Epithelial cell of prostate (primary cell): ENCODE results near the gene ME3.
A peak's percentile ranks its signal among the peaks of the same experiment; 100 is the strongest.

Experiments used
- DNase-seq: peaks from one replicate; pipeline ENCODE4 v3.0.0-alpha.2; 2011; ENCODE audit warnings: low read depth, low spot score
- H3K27ac ChIP-seq: fragments of 450-650 bp; 2 replicates; pipeline ENCODE4 v1.5.1; 2017; ENCODE audit warnings: mild to moderate bottlenecking

Gene ME3

GRCh38 chr11:86503131-86503530 lies 169.3 kb downstream of the ME3 start:
- DNase-seq = no peak
- no peak overlapping the region for H3K27ac ChIP-seq

GRCh38 chr11:86502137-86502642 lies 170.2 kb downstream of the ME3 start:
- no peak overlapping the region for H3K27ac ChIP-seq
- no peak for DNase-seq

GRCh38 chr11:86500500-86501140 lies 171.8 kb downstream of the ME3 start:
- no peak for DNase-seq
- no peak overlapping the region for H3K27ac ChIP-seq

- no peak overlapping the region for H3K27ac ChIP-seq
- DNase-seq = no peak
These were observed 172.7 kb downstream of the ME3 start for GRCh38 chr11:86499723-86500129.

- no peak for DNase-seq
- peak overlapping the region; percentile 35 for H3K27ac ChIP-seq
These were observed 174.6 kb downstream of the ME3 start for GRCh38 chr11:86497836-86498235.

- H3K27ac ChIP-seq = peak overlapping the region; percentile 35
- DNase-seq = no peak
These were observed 175.1 kb downstream of the ME3 start for GRCh38 chr11:86497310-86497709.

GRCh38 chr11:86495351-86495750 lies 177.1 kb downstream of the ME3 start:
- DNase-seq = no peak
- no peak overlapping the region for H3K27ac ChIP-seq

- H3K27ac ChIP-seq = no peak overlapping the region
- DNase-seq = no peak
These were observed 179.9 kb downstream of the ME3 start for GRCh38 chr11:86492370-86493010.

GRCh38 chr11:86491027-86491426 lies 181.4 kb downstream of the ME3 start:
- no peak overlapping the region for H3K27ac ChIP-seq
- DNase-seq = no peak

- no peak for DNase-seq
- no peak overlapping the region for H3K27ac ChIP-seq
These were observed 181.8 kb downstream of the ME3 start for GRCh38 chr11:86490582-86490981.

- no peak overlapping the region for H3K27ac ChIP-seq
- no peak for DNase-seq
These were observed 183.0 kb downstream of the ME3 start for GRCh38 chr11:86489442-86489841.

- DNase-seq = no peak
- H3K27ac ChIP-seq = no peak overlapping the region
These were observed 183.9 kb downstream of the ME3 start for GRCh38 chr11:86488553-86488952.

GRCh38 chr11:86487671-86488070 lies 184.7 kb downstream of the ME3 start:
- no peak overlapping the region for H3K27ac ChIP-seq
- no peak for DNase-seq

GRCh38 chr11:86486261-86487030 lies 186.0 kb downstream of the ME3 start:
- no peak for DNase-seq
- H3K27ac ChIP-seq = no peak overlapping the region

- no peak for DNase-seq
- peak overlapping the region; percentile 72 for H3K27ac ChIP-seq
These were observed 187.6 kb downstream of the ME3 start for GRCh38 chr11:86484795-86485166.

- peak overlapping the region; percentile 72 for H3K27ac ChIP-seq
- no peak for DNase-seq
These were observed 188.2 kb downstream of the ME3 start for GRCh38 chr11:86483940-86484794.

- DNase-seq = no peak
- peak overlapping the region; percentile 72 for H3K27ac ChIP-seq
These were observed 188.8 kb downstream of the ME3 start for GRCh38 chr11:86483610-86483939.

- no peak for DNase-seq
- H3K27ac ChIP-seq = no peak overlapping the region
These were observed 189.7 kb downstream of the ME3 start for GRCh38 chr11:86482692-86483091.

- no peak overlapping the region for H3K27ac ChIP-seq
- DNase-seq = no peak
These were observed 191.0 kb downstream of the ME3 start for GRCh38 chr11:86481399-86481798.

- DNase-seq = no peak
- no peak overlapping the region for H3K27ac ChIP-seq
These were observed 194.1 kb downstream of the ME3 start for GRCh38 chr11:86478348-86478747.
